ENCODE data around the gene RPH3AL.

- TF ChIP-seq CTCF (IDR thresholded peaks at IDR 0.05) (no peak), POLR2A (IDR thresholded peaks at IDR 0.05) (no peak), EP300 (IDR thresholded peaks at IDR 0.05) (no peak)
Observed at GRCh38 chr17:358491-359151, 6.0 kb upstream of the RPH3AL start.

Measured in tibial nerve (tissue), 4 donors.